Measurements from ENCODE around the gene AHCYL2.
"Not testable (repeated sequence)": the region's sequence is repeated elsewhere in the genome, so short reads cannot be mapped to it uniquely, and the experiment has no call there.

Gene AHCYL2

DNA sequence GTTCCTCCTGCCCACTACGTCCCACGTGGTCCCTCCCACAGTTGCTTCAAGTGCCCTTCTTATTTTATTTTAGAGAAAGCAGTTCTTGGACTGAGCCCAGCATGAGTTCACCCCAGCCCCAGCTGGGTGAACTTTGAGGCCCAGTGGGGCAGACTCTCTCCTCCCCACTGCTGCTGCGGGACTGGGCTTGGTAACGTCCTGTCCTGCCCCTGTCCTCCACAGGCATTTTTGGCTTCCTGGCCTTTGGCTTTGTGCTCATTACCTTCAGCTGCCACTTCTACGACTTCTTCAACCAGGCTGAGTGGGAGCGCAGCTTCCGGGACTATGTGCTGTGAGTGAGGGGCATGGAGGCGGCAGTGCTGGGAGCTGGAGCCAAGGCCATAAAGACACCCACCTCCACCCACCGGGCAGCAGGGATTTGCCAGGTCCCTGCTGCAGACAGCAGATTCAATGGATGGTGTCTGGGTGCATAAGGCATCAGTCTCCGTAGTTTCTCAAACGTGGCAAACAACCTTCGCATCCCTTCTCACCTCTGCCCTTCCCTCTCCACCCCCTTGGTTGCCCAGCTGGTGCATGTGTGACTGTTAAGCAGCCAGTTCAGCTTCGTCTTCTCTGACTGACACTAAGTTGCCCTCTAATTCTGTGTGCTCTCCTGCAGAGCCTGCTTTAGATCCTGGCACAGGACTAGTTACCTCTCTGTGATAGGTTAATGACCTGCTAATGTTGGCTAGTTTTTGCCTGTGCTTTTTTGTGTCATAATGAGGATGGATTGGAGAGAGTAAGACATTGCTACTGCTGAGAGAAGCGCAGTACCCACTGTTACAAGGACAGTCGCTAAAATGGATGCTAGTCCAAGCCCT, 15.5 kb upstream of the AHCYL2 start:
- DNase-seq = no peak

DNA sequence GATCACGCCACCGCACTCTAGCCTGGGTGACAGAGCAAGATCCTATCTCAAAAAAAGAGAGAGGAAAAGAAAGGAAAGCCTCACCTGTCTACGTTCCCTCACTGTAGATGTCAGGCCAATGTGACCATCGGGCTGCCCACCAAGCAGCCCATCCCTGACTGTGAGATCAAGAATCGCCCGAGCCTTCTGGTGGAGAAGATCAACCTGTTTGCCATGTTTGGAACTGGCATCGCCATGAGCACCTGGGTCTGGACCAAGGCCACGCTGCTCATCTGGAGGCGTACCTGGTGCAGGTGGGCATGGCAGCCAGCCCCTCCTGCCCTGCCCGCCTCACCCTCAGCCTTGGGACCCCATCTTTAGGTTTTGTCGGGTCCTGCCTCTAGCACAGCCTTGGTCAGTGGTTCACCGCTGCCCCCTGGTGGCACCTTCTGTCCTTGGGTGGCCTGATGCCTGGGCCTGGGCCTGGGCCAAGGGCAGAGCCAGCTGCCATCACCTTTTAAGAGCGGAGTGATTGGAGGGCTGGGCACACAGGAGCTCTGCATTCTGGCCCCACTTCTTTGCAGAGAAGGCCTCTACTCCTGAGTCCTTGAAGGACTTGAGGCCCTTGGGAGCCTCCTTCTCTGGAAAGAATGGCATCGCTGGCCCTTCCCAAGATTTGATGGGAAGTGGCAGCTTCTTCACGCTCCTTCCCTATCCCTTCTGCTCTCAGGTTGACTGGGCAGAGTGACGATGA, 14.4 kb upstream of the AHCYL2 start:
- peak; percentile 52 for DNase-seq

DNA sequence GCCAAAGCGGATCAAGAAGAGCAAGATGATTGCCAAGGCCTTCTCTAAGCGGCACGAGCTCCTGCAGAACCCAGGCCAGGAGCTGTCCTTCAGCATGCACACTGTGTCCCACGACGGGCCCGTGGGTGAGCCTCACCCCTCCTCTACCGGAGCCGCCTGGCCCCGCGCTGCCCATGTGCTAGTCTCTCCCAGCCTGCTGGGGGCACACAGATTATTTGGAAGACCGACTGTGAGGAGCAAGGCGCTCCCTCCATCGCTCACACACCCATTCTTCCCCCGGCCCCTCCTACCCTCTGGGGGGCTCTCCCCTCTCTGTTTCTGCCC, 13.9 kb upstream of the AHCYL2 start:
- no peak for DNase-seq

DNA sequence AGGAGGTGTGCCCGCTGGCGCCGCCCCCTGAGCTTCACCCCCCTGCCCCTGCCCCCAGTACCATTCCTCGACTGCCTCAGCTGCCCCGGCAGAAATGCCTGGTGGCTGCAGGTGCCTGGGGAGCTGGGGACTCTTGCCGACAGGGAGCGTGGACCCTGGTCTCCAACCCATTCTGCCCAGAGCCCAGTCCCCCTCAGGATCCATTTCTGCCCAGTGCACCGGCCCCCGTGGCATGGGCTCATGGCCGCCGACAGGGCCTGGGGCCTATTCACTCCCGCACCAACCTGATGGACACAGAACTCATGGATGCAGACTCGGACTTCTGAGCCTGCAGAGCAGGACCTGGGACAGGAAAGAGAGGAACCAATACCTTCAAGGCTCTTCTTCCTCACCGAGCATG, 12.7 kb upstream of the AHCYL2 start:
- no peak for DNase-seq

DNA sequence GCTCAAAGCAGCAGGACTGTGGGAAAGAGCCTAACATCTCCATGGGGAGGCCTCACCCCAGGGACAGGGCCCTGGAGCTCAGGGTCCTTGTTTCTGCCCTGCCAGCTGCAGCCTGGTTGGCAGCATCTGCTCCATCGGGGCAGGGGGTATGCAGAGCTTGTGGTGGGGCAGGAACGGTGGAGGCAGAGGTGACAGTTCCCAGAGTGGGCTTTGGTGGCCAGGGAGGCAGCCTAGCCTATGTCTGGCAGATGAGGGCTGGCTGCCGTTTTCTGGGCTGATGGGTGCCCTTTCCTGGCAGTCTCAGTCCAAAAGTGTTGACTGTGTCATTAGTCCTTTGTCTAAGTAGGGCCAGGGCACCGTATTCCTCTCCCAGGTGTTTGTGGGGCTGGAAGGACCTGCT, 12.2 kb upstream of the AHCYL2 start:
- no peak for DNase-seq

DNA sequence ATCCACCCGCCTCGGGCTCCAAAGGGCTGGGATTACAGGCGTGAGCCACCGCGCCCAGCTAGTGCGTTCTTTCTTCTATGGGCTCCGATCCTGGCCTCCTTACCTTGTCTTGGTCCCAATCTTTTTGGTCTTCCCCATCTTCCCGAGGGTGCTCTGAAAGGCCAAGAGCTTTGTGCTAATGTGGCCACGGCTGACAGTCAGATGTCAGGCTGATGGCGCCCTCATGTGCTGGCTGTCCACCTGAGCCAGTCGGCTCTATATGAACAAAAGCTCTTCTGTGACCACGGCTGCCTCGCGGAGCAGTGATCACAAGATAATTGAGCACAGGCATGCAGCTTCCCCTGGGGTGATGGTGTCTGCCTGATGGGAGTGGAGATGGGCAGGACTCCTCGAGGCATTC, 11.0 kb upstream of the AHCYL2 start:
- DNase-seq = peak; percentile 76

DNA sequence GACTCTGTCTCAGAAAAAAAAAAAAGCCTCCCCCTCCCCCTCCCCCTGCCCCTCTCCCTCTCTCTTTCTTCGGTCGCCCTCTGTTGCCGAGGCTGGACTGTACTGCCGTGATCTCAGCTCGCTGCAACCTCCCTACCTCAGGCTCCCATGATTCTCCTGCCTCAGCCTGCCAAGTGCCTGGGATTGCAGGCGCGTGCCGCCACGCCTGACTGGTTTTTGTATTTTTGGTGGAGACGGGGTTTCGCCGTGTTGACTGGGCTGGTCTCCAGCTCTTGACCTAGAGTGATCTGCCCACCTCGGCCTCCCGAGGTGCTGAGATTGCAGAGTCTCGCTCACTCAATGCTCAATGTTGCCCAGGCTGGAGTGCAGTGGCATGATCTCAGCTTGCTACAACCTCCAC, 9.1 kb upstream of the AHCYL2 start:
- not testable (repeated sequence) for DNase-seq

DNA sequence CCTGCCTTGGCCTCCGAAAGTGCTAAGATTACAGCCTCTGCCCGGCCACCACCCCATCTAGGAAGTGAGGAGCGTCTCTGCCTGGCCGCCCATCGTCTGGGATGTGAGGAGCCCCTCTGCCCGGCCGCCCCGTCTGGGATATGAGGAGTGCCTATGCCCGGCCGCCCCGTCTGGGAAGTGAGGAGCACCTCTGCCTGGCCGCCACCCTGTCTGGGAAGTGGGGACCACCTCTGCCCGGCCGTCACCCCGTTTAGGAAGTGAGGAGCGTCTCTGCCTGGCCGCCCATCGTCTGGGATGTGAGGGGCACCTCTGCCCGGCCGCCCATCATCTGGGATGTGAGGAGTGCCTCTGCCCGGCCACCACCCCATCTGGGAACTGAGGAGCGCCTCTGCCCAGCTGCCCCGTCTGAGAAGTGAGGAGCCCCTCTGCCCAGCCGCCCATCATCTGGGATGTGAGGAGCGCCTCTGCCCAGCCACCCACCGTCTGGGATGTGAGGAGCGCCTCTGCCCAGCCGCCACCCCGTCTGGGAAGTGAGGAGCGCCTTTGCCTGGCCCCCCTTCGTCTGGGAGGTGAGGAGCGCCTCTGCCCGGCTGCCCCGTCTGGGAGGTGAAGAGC, 8.6 kb upstream of the AHCYL2 start:
- not testable (repeated sequence) for DNase-seq

DNA sequence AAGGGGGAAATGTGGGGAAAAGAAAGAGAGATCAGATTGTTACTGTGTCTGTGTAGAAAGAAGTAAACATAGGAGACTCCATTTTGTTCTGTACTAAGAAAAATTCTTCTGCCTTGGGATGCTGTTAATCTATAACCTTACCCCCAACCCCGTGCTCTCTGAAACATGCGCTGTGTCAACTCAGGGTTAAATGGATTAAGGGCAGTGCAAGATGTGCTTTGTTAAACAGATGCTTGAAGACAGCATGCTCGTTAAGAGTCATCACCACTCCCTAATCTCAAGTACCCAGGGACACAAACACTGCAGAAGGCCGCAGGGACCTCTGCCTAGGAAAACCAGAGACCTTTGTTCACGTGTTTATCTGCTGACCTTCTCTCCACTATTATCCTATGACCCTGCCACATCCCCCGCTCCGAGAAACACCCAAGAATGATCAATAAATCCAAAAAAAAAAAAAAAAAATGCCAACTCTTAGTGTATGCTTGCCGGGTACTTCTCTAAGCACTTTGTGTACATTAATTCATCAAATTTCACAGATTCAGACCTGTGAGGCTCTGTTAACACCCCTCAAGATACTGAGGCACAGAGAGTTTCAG, 7.9 kb upstream of the AHCYL2 start:
- DNase-seq = not testable (repeated sequence)

DNA sequence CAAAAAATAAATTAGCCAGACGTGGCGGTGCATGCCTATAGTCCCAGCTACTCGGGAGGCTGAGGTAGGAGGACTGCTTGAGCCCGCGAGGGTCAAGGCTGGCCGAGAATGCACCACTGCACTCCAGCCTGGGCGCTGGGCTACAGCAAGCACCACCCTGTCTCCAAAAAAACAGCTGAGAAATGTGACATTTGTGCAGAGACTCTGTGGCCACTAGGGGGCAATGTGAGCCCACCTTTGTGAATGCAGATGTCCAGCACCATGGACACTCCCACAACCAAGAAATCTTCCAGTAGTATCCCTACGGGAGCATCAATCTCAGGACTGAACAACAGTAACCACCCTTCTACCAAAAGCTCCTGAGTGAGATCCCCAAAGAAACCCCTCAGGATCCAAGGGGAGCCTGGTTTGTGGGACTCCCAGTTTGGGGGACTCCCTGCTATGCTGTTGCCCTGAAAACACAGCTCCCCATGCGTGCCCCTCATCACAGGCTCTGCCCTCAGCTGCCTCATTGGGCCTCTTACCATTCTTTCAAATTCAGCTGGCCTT, 6.2 kb upstream of the AHCYL2 start:
- DNase-seq = peak; percentile 82

DNA sequence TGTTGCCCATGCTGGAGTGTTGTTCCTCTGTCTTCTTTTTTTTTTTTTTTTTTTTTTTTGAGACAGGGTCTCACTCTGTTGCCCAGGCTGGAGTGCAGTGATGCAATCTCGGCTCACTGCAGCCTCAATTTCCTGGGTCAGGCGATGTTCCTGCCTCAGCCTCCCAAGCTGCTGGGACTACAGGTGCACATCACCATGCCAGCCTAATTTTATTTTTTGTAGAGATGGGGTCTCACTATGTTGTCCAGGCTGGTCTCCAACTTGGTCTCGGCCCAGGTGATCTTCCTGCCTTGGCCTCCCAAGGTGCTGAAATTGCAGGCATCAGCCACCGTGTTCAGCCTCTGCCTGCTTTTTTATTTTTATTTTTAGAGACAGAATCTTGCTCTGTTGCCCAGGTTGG, 5.7 kb upstream of the AHCYL2 start:
- not testable (repeated sequence) for DNase-seq

DNA sequence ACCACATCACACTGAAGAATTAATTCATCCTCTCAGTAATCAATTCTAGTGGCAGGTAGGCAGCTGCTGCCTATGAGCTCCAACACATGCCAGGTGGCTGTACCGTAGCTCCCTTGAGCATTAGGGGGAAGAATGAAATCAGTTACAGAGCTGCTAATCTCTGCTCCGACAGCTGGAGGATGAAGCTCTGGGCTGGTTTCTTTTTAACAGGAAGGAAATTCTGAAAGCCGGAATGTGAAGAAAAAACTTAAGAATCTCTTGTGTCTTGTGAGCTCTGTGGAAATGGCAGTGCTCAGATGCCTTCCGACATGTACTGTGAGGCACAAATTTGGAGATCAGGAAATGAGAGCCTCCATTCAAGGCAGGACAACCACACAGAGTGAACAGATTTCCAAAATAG, 2.8 kb upstream of the AHCYL2 start:
- DNase-seq = peak; percentile 23

DNA sequence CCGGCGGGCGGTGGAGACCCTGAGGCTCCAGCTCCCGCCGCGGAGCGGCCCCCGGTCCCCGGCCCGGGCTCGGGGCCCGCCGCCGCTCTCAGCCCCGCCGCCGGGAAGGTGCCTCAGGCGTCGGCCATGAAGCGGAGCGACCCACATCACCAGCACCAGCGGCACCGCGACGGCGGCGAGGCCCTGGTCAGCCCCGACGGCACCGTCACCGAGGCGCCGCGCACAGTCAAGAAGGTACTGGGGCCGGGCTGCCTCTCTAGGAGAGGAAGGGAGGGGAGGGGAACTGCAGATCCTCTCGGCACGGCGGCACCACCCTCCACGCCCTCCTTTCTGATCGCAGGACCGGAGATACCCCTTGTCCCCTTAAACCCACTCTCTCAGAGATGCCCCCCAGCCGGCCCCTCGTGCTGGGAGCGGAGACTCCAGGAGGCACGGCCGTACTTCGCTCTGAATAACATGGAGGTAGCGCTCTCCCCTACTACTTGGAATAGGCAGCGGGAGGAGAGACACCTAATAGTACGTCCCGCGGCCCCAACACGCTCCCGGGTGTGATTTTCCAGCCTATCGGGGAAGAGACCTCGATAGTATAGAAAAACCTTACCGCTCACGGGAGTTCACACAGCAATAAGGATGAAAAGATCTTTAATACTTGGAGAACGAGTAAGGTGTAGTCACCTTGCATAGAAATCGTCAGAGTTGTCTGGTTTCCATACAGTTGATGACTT, 538 bp downstream of the AHCYL2 start:
- DNase-seq = peak; percentile 72

DNA sequence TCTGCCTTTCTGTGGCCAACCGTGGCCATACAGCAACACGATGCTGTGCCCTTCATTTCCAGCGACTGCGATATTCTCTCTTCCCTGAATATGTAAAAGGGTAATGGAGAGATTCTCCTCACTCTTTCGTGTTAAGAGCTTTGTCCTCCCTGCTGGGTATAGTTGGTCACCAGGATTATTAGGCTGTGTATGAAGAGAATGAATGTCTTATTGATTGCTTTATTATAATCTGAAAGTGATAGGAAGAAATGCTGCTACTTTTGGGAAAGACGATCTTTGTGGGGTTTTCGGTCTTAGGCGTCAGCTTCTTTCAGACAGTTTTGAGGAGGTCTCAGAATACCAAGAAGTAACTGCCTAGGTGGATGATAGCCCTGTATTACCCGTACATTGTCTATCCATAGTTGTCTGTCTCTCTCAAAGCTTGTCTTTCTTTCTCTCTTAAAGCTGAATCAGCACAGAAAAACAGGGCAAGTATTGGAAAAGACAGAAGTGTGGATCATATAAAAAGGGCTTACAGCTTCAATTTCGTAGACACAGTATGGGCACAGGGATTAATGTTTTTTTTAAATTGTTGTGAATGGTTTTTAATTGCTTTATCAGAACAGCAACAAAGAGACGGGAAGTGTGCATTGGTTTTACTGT, 1.2 kb downstream of the AHCYL2 start:
- peak; percentile 32 for DNase-seq

DNA sequence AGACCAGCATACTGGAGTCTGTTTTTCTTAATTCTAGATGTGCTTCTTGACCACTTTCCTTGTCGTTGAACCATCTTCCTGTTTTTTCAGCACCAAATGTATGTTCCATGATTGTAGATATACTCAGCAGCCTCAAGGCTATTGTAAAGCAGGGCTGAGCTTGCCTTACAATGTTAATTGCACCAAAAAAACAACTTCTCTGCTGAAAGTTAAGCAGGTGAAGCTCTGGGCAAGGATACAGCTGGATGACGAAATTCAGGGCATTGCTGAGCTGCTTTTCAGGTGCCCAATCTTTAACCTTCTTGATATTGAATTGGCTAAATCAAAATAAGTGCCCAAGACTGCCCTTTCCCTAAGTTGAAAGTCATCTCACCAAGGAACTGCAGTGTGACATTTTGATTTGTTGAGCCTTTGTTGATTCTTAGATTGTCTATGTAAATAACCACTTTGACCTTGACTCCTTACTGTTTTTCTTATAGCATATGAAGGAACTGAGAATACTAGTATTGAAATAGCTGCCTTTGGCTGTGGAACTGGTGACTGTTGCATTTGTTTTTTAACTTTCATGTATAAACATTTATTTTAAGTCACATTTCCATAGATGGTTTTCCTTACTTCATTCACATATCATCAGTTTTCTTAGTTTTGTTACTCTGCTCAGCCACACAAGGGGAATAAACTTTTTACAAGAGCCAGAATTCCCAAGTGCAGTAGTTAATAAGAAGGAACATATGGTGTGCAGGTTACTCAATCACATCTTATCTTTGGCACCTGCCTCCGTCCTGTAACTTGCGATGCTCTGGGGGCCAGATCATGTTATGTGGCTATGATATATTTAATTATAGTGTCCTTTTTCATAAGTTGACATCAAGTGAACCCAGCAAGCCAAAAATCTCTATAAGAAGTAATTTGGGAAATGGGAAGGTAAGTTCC, 3.1 kb downstream of the AHCYL2 start:
- no peak for DNase-seq

DNA sequence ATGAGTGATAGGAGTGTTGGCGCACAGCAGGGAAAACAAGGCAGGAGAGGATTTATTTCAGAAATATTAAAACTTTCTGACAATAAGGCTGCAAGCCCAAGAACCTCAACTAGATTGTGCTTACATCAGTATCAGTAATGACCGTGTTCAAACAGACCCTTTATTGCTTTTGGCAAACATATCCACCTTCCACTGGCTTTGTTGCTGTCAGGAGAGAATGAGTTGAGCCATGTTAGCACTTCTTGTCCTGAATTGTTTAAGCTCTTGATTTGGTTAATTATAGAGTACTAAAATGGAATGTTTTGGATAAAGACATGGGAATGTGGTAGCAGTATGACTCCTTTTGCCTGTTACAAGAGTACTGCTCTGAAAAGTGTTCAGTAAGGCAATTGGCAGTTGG, 3.8 kb downstream of the AHCYL2 start:
- no peak for DNase-seq

DNA sequence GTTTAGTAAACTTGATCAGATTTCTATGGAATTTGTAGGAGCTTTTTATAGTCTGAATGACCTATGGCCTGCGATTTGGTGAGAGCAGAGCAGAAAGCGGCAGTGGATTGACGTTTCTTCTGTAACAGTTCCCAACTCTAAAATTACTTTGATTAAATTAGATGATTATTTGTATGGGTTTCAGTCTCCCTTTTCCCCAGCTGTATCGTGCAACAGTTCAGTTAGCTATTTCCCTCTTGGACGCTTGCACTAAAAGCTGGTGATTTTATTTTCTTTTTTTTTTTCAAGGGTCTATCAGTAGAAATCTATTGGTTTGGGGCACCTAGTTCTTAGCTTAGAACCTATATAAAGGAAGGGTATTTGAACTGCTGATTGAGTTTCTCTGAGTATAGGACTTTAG, 6.8 kb downstream of the AHCYL2 start:
- DNase-seq = no peak

DNA sequence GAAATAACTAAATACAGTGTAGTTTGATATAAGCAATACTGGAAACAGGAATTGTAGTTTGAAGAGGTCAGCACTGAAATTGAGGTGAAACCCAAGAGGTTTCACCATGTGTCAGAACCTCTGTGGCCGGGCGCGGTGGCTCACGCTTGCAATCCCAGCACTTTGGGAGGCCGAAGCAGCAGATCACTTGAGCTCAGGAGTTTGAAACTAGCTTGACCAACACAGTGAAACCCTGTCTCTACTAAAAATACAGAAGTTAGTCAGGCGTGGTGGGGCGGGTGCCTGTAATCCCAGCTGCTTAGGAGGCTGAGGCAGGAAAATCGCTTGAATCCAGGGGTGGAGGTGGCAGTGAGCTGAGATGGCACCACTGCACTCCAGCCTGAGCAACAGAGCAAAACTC, 13.7 kb downstream of the AHCYL2 start:
- no peak for DNase-seq

DNA sequence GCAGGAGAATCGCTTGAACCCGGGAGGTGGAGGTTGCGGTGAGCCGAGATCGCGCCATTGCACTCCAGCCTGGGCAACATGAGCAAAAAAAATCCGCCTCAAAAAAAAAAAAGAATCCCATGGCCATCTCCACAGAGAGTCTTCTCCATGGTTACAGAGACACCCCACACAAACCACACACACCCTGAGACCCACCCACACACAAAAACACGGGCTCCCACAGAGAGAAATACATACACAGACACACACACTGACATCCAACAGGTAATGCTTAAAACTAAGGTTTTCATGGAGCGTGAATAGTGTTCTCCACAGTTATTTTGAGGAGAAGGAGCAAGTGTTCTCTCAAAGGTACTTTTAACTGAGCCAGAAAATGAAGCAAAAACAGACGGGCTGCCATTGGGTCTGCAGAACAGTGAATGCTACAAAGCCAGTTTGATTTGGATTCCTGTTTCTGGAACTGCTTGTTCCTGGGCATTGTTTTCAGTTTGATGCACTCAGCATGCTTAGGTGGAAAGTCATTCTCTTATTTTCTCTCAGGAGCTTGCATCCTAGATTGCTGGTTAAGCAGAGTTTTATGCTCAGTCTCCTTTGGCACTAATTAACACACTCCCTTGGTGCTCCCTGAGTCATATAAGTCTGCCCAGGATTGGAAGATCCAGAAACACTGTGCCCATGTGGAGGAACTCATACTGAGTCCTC, 15.4 kb downstream of the AHCYL2 start:
- no peak for DNase-seq

DNA sequence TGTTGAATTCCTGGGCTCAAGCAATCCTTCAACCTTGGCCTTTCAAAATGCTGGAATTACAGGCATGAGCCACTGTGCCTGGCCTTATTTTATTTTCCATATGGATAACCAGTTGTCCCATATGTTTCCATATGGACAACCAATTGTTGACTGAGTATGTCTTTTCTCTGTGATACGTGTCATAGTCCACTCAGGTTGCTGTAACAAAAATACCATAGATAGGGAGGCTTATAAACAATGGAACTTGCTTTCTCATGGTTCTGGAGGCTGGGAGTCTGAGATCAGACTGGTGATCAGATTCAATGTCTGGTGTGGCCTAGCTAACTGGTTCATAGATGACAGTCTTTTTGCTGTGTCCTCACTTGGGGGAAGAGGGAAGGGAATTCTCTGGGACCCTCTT, 19.4 kb downstream of the AHCYL2 start:
- DNase-seq = no peak
